Hippocampal formation (tissue), 2 donors: ENCODE measurements around the gene CXCR1.
"Not testable (repeated sequence)": the region's sequence is repeated elsewhere in the genome, so short reads cannot be mapped to it uniquely, and the experiment has no call there.

Source experiments
- DNase-seq, 2 donors: peaks; one replicate each; lab custom pipeline; 2025; lab: John Stamatoyannopoulos, UW

Gene CXCR1

GRCh38 chr2:218166791-218167190 is at the start of gene CXCR1:
TSS of gene CXCR1 (minus strand) at chr2:218166962. CDS start at chr2:218165211, 1,751 bp downstream.
- DNase-seq: no peak

DNA sequence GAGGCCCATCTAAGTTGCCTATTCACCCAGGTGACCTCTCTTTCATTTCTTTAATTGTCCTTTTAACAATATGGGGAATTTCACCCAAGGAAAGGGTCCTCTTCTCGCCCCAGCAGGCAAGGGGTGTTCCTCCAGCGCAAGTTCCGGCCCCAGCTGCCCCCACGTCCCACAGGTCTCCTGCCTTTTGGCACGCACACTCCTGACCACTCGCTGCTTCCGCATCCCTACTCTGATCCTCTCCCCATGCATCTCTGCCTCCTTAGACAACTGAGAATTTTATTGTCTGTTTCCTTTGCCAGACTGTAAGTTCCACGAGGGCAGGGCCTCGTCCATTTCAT is 49.5 kb upstream of the CXCR1 start:
- no peak for DNase-seq

DNA sequence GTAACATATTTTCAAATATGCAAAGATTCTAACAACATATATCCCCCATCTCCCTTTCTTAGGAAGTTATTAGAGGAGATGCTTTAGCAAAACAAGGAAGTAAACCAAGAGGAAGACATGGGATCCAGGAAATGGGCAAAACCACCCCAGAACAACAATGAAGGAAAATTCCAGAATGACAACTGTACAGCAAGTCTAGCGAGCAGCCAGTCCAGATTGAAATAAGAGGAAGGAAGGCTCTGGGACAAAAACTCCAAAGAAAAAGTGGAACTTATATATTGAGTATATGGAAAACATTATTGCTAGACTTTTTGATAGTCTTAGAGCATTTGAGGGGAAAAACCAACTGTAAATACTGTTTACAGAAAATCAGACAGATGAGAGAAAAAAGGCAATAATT is 47.4 kb upstream of the CXCR1 start:
- DNase-seq: no peak

GRCh38 chr2:218209078-218209477 is 42.3 kb upstream of the CXCR1 start:
- no peak for DNase-seq

GRCh38 chr2:218202266-218202665 is 35.5 kb upstream of the CXCR1 start:
- DNase-seq: no peak

GRCh38 chr2:218196974-218197373 is 30.2 kb upstream of the CXCR1 start:
- no peak for DNase-seq

- DNase-seq: no peak
These were observed 28.1 kb upstream of the CXCR1 start for GRCh38 chr2:218194880-218195279.

DNA sequence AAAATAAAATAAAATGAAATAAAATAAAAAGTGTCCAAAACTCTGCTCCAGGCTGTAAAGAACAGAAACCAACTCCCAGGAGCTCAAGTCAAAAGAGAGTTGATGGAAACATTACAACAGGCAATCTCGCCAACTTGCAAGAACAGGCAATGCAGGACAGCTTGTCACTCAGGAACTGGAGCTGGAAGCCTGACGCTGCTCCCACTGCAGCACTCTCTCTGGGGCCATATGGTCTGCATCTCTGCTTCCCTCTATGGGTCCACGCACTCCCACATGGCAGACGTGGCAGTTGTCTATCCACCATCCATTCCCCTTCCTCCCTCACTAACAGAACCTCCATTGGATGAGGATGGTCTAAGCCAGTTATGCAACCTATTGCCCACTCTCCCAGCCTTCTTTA is 26.9 kb upstream of the CXCR1 start:
- no peak for DNase-seq

GRCh38 chr2:218192902-218193430 is 26.2 kb upstream of the CXCR1 start:
- no peak for DNase-seq

DNA sequence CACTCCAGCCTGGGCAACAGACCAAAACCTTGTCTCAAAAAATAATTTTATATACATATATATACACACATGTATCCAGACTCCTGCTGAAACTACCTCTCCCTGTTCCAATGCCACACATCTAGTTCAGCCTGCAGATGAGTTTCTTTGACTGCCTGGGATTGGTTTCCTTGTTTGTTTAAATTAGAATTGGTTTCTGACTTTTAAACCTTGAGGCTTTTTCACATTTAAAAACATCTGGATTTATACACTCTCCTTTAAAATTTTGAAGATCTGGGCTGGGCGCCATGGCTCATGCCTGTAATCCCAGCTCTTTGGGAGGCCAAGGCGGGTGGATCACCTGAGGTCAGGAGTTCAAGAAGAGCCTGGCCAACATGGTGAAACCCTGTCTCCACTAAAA is 21.8 kb upstream of the CXCR1 start:
- no peak for DNase-seq

GRCh38 chr2:218187296-218188015 is 20.7 kb upstream of the CXCR1 start:
- no peak for DNase-seq

- no peak for DNase-seq
These were observed 20.1 kb upstream of the CXCR1 start for GRCh38 chr2:218186876-218187275.

GRCh38 chr2:218186355-218186766 is 19.6 kb upstream of the CXCR1 start:
- peak; percentile 7 to 65 for DNase-seq

DNA sequence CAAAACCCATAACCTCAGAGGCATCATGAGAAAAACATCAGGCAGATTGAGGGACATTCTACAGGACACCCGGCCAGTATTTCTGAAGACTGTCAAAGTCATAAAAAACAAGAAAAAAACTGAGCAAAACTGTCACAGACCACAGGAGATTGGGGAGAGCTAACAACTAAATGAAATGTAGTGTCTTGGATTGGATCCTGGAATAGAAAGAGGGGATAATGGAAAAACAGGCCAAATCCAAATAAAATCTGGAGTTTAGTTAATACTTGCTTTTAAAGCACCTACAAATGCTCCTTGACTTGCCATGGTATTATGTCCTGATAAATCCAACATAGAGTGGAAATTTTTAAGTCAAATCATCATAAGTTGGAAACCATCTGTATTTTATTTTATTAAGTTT is 17.6 kb upstream of the CXCR1 start:
- no peak for DNase-seq

DNA sequence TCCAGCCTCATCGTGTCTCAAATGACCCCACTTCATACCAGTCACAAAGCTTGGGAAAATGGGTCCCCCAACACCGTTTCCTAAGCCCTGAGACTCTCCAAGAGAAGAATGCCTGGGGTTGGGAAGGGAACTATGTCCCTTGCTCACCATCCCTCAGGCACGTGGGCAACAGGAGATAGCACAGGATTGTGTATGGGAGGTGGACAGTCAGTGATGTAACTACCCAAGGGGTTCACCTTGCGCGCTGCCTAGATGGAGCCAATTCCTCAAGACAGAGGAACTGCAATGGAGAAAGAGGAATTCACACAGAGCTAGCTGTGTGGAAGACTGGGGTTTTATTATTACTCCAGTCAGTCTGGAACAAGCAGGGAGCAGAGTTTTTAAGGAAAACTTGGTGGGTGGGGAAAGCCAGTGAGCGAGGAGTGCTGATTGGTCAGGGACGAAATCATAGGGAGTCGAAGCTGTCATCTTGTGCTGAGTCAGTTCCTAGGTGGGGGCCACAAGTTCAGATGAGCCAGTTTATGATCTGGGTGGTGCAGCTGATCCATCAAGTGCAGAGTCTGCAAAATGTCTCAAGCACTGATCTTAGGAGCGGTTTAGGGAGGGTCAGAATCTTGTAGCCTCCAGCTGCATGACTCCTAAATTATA is 13.8 kb upstream of the CXCR1 start:
- DNase-seq: no peak

GRCh38 chr2:218179782-218180181 is 13.0 kb upstream of the CXCR1 start:
- no peak for DNase-seq

GRCh38 chr2:218172845-218173244 is 6.1 kb upstream of the CXCR1 start:
- no peak for DNase-seq

DNA sequence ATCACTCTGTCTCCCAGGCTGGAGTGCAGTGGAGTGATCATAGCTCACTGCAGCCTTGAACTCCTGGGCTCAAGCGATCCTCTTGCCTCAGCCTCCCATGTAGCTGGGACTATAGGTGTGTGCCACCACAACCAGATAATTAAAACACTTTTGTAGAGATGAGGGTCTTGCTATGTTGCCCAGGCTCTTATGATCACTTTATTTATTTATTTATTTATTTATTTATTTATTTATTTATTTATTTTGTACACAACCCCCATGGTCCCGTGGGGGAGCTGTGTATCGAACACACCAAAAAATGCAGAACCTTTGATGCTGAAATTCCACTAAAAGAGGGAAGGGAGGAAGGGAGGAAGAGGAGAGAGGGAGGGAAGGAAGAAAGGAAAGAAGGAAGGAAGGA is 5.0 kb upstream of the CXCR1 start:
- DNase-seq: not testable (repeated sequence)

DNA sequence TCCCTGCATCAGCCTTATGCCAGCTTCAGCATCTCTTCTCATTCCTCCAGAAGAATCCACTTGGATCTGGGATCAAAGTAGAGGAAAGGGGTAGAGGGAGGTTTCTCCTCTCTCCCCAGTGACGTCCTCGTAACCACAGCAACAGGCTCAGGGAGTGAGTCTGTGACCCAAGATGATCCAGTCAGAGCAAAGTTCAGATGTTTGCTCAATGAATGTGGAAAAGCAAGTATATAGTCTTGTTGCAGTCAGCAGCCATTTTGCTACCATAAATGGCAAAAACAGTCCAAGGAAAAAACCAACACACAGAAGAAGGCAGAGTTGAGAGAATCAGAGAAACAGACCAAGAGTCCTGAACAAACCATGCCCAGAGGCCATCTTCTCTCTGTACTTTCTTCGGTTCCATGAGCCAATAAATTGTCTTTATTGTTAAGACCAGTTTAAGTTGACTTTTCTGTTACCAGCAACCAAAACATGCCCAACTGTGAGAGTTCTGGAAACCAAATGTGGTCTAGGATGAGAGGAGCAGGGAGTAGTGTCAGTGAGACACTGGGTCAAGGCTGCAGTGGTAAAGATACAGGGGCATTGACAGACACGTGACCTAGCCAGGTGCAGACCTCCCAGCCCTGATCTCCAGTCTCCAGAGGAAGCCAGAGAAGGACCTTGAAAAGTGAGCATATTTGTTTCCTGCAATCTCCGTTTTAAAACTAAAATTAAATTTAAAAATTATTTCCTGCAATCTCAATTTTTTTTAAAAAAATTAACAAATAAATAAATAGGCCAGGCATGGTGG is 3.2 kb upstream of the CXCR1 start:
- no peak for DNase-seq

DNA sequence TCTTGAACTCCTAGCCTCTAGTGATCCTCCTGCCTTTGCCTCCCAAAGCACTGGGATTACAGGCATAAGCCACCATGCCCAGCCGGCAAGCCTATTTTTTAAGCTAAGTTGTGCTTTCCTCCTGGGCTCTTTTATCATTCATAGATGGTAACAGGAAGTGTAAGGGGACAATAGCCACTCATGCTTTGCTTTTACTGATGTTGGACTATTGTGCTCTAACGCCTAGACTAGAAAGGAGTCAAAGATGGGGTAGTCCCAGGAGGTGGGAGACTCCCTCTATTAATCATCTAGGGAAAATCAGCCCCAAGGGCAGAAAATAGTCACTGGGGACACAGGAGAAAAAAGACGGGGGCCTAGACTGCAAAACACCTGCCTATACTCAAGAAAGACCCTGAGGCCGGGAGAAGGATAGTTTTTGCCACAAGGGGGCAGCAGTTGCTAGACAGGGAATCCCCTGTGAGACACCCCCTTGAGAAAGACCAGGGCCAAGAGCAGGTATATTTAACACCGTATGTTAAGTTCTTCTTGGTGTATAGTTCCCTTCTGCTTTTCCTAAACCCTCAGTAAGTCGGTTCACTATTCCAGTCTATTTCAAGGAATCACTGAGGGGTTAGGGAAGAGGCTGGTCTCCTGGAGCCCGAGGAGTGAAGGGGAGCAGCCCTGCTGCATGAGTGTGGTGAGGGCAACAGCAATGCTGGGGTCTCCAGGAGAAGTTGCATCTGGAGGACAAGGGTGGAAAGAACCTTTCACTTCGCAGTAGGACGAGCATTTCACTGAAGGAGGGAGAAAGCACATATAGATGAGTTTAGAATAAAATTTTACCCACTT is 2.1 kb upstream of the CXCR1 start:
- peak in 1 of 2 donors; percentile 5 for DNase-seq

- DNase-seq: no peak
These were observed 1.3 kb upstream of the CXCR1 start for GRCh38 chr2:218168016-218168415.

GRCh38 chr2:218162814-218163213 is 3.9 kb downstream of the CXCR1 start:
- no peak for DNase-seq
